LNCAP (cell line): Measurements from ENCODE around the gene ZNF622.

Experiments used
- CTCF ChIP-seq: fragments of 450-650 bp; IDR thresholded peaks from 2 replicates; pipeline ENCODE4 v1.5.1; 2017; ENCODE audit warnings: mild to moderate bottlenecking

ZNF622 gene

GRCh38 chr5:16437977-16438376, 27.6 kb downstream of the ZNF622 start:
- TF ChIP-seq CTCF: peak; percentile 15; the same call in 1 of the 2 replicates

DNA sequence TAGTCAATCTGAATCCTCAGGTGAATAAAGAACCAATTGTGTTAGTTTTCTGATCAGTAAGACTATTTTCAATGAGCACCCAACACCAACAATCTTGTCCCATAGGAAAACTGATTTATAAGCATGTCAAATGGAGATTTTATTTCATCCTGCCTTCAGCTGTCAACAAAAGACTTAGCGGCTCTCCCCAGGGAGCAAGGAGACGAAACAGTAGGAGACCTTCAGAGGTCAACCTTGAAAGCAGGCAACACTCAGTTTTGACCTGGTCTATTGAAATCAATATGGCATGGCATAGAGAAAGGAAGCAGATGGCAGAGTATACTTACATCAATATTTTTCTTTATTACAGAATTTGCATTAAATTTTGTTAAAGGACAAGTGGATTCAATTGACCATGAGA, 34.1 kb downstream of the ZNF622 start:
- no peak for TF ChIP-seq CTCF

GRCh38 chr5:16430349-16431089, 35.1 kb downstream of the ZNF622 start:
- TF ChIP-seq CTCF: no peak

- no peak for TF ChIP-seq CTCF
Observed at GRCh38 chr5:16428359-16428758, 37.2 kb downstream of the ZNF622 start.

DNA sequence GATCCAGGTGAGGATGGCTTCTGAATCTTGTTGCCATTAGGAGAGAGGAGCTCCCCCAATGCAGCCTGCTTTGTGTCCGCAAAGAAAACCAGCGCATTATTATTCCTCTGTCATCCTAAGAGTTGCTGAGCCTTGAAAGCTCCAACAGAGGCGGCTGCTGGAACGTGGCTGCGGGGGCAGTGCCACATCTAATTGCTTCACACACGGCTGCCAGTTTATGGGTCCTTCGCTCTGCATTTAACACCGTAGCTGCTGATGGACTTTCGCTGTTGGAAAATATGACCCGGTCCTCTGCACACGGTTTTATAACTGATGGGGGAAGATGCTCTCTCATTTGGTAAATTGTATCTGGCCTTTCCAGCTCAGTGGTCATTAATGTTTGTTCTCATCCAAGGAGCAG, 38.0 kb downstream of the ZNF622 start:
- TF ChIP-seq CTCF: no peak

GRCh38 chr5:16418471-16418922, 47.1 kb downstream of the ZNF622 start:
- no peak for TF ChIP-seq CTCF

DNA sequence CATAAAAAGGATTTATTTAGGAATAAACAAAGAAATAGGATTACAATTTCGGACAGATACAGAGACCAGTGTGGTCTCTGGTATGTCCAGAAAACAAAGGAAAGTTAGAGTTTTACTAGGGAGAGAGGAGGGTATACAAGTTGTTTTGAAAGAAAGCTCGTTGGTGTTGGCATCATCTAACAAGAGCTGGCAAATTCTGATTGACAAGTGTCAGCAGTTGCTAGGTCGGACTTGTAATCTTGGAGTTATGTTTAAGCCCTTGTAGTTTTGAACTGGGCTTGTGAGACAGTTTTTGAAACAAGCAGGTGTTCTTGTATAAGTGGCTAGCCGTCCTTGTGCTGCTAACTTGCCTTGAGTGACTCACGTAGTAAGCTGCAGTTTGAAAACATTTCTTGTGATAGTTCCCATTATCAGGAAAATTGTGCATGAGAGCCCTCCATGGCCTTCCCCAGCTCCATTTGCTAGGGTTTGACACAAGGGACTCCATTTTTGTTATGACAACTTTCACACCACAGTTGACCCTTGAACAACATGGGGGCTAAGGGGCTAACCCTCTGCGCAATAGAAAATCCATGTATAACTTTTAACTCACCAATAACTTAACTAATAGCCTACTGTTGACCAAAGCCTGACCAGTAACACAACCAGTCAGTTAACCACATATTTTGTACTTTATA, 48.1 kb downstream of the ZNF622 start:
- TF ChIP-seq CTCF: no peak
